Lower lobe of right lung (tissue), 2 donors: ENCODE results near the gene MUC5AC. TPM values are rescaled to one million over a fixed set of nuclear protein-coding genes. Genes with fewer than 3 reads are reported as not detected.
"Not testable (repeated sequence)": the region's sequence is repeated elsewhere in the genome, so short reads cannot be mapped to it uniquely, and the experiment has no call there.

Source experiments
- ATAC-seq, 2 donors: fragments of 200-7000 bp; cut with Tn5 transposase; one replicate each; pipeline ENCODE4 v1.9.1; 2020 to 2022; ENCODE audit warnings: mild to moderate bottlenecking in 2 of 2, moderate library complexity in 2 of 2
- DNase-seq: peaks from one replicate; pipeline ENCODE4 v3.0.0-alpha.2; 2020
- H3K27ac ChIP-seq: fragments of 200-600 bp; one replicate; pipeline ENCODE4 v1.8.0; 2022
- H3K27me3 ChIP-seq: fragments of 200-600 bp; one replicate; pipeline ENCODE4 v1.8.0; 2022; ENCODE audit warnings: low read depth
- H3K36me3 ChIP-seq: fragments of 200-600 bp; one replicate; pipeline ENCODE4 v1.8.0; 2022; ENCODE audit warnings: mild to moderate bottlenecking
- H3K4me1 ChIP-seq: fragments of 200-600 bp; one replicate; pipeline ENCODE4 v1.8.0; 2022
- H3K4me3 ChIP-seq: fragments of 200-600 bp; one replicate; pipeline ENCODE4 v1.8.0; 2022; ENCODE audit warnings: mild to moderate bottlenecking
- H3K9me3 ChIP-seq: fragments of 200-600 bp; one replicate; pipeline ENCODE4 v1.8.0; 2022
- intact Hi-C: fragments of 100-400 bp; cut with DNase I; formaldehyde crosslinking; loops from one replicate; pipeline ENCODE4 v1.11.0; 2022
- total RNA-seq: library from RNA; stranded (reverse); fragmentation: NEBNext Ultra II Directional; extraction: Animal tissue kit (Norgen Biotek cat#: 25700); gene quantifications from one replicate; pipeline ENCODE4 v1.2.1, GENCODE V29; 2021
- TF ChIP-seq, protein P1 (sequence below): fragments of 200-600 bp; IDR thresholded peaks from one replicate; pipeline ENCODE4 v1.8.0; 2022; ENCODE audit warnings: antibody characterized with exemption, mild to moderate bottlenecking
- donor health status: DM: no; HTN: yes; CAD: no; lungs with severe emphysema.

The MUC5AC gene
- total RNA-seq, 1 donor from 2014 or later, result 0.35 TPM

- Histone ChIP-seq H3K4me1 (no peaks in the 10 kb centered on the region), H3K27ac (no peak overlapping the region), H3K4me3 (no peak overlapping the region), H3K27me3 (no peaks in the 10 kb centered on the region), H3K9me3 (no peaks in the 10 kb centered on the region), H3K36me3 (no peaks in the 10 kb centered on the region)
- intact Hi-C loops, result no loop called here
- no peak for ATAC-seq
- TF ChIP-seq, protein P1, sequence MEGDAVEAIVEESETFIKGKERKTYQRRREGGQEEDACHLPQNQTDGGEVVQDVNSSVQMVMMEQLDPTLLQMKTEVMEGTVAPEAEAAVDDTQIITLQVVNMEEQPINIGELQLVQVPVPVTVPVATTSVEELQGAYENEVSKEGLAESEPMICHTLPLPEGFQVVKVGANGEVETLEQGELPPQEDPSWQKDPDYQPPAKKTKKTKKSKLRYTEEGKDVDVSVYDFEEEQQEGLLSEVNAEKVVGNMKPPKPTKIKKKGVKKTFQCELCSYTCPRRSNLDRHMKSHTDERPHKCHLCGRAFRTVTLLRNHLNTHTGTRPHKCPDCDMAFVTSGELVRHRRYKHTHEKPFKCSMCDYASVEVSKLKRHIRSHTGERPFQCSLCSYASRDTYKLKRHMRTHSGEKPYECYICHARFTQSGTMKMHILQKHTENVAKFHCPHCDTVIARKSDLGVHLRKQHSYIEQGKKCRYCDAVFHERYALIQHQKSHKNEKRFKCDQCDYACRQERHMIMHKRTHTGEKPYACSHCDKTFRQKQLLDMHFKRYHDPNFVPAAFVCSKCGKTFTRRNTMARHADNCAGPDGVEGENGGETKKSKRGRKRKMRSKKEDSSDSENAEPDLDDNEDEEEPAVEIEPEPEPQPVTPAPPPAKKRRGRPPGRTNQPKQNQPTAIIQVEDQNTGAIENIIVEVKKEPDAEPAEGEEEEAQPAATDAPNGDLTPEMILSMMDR, result no peak
- DNase-seq, result no peak
Measured at GRCh38 chr11:1171223-1171984, 13.7 kb downstream of the MUC5AC start.

GRCh38 chr11:1171985-1172728 is 14.4 kb downstream of the MUC5AC start:
- DNase-seq (no peak), ATAC-seq (no peak)
- no peaks in the 10 kb centered on the region for H3K4me1 ChIP-seq

GRCh38 chr11:1172729-1173117 is 15.0 kb downstream of the MUC5AC start:
- TF ChIP-seq, protein P1, result no peak
- Histone ChIP-seq H3K4me1 (no peaks in the 10 kb centered on the region), H3K27me3 (no peaks in the 10 kb centered on the region), H3K4me3 (no peak overlapping the region), H3K9me3 (no peaks in the 10 kb centered on the region), H3K27ac (no peak overlapping the region), H3K36me3 (no peaks in the 10 kb centered on the region)
- intact Hi-C loops, result no loop called here
- ATAC-seq (no peak), DNase-seq (no peak)

More at GRCh38 chr11:1171985-1172728, 14.4 kb downstream of the MUC5AC start:
- H3K9me3 ChIP-seq, result no peaks in the 10 kb centered on the region
- H3K27ac ChIP-seq, result no peak overlapping the region
- H3K36me3 ChIP-seq, result no peaks in the 10 kb centered on the region
- no peaks in the 10 kb centered on the region for H3K27me3 ChIP-seq
- H3K4me3 ChIP-seq, result no peak overlapping the region
- intact Hi-C loops, result no loop called here
- TF ChIP-seq, protein P1, result no peak

GRCh38 chr11:1173396-1173795 is 15.6 kb downstream of the MUC5AC start:
- DNase-seq, H3K27me3 ChIP-seq, H3K9me3 ChIP-seq, H3K27ac ChIP-seq, intact Hi-C loops, ATAC-seq, H3K36me3 ChIP-seq, H3K4me3 ChIP-seq, H3K4me1 ChIP-seq: not testable (repeated sequence)

- no peaks in the 10 kb centered on the region for H3K36me3 ChIP-seq
- H3K9me3 ChIP-seq, result no peaks in the 10 kb centered on the region
- no peaks in the 10 kb centered on the region for H3K27me3 ChIP-seq
- ATAC-seq (no peak), DNase-seq (no peak)
- TF ChIP-seq, protein P1, result no peak
- H3K4me3 ChIP-seq, result no peak overlapping the region
- no peaks in the 10 kb centered on the region for H3K4me1 ChIP-seq
- H3K27ac ChIP-seq, result no peak overlapping the region
- intact Hi-C loops, result no loop called here
Measured at GRCh38 chr11:1174441-1175370, 17.0 kb downstream of the MUC5AC start.
